ENCODE measurements around the gene C20orf144. TPM values are rescaled to one million over a fixed set of nuclear protein-coding genes. Genes with fewer than 3 reads are reported as not detected.

C20orf144 gene
- total and polyA plus RNA-seq, 2 experiments from 2014 or later = 0.26 to 0.66 TPM

GRCh38 chr20:33659341-33660034, 2.6 kb upstream of the C20orf144 start (continued):
- TF ChIP-seq, protein P1, sequence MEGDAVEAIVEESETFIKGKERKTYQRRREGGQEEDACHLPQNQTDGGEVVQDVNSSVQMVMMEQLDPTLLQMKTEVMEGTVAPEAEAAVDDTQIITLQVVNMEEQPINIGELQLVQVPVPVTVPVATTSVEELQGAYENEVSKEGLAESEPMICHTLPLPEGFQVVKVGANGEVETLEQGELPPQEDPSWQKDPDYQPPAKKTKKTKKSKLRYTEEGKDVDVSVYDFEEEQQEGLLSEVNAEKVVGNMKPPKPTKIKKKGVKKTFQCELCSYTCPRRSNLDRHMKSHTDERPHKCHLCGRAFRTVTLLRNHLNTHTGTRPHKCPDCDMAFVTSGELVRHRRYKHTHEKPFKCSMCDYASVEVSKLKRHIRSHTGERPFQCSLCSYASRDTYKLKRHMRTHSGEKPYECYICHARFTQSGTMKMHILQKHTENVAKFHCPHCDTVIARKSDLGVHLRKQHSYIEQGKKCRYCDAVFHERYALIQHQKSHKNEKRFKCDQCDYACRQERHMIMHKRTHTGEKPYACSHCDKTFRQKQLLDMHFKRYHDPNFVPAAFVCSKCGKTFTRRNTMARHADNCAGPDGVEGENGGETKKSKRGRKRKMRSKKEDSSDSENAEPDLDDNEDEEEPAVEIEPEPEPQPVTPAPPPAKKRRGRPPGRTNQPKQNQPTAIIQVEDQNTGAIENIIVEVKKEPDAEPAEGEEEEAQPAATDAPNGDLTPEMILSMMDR (conservative IDR thresholded peaks at IDR 0.05; ENCODE audit: low read depth in 2 of 2) = no peak
- TF ChIP-seq NANOG (IDR thresholded peaks at IDR 0.05; ENCODE audit: borderline replicate concordance) (no peak), ZNF331 (CRISPR knock-in tag; IDR thresholded peaks at IDR 0.05; ENCODE audit: low read depth) (no peak), EZH2phosphoT487 (IDR thresholded peaks at IDR 0.05; ENCODE audit: unreplicated experiment) (no peak)

GRCh38 chr20:33660035-33660684, 2.0 kb upstream of the C20orf144 start:
- Mint-ChIP-seq H3K4me3 (no peak overlapping the region), H3K27ac (no peak overlapping the region), H3K9me3 (no peaks in the 10 kb centered on the region)
- no peak for TF ChIP-seq EZH2 (IDR thresholded peaks at IDR 0.05; ENCODE audit: low read depth, unreplicated experiment)
- TF ChIP-seq REST (IDR thresholded peaks at IDR 0.05; ENCODE audit: unreplicated experiment) = no peak
- TF ChIP-seq POLR2AphosphoS5 (IDR thresholded peaks at IDR 0.05; ENCODE audit: low read depth) = no peak
- TF ChIP-seq, protein P1 (conservative IDR thresholded peaks at IDR 0.05; ENCODE audit: low read depth in 2 of 2) = no peak
- no peak for TF ChIP-seq EZH2phosphoT487 (IDR thresholded peaks at IDR 0.05; ENCODE audit: unreplicated experiment)
- TF ChIP-seq, protein P2, sequence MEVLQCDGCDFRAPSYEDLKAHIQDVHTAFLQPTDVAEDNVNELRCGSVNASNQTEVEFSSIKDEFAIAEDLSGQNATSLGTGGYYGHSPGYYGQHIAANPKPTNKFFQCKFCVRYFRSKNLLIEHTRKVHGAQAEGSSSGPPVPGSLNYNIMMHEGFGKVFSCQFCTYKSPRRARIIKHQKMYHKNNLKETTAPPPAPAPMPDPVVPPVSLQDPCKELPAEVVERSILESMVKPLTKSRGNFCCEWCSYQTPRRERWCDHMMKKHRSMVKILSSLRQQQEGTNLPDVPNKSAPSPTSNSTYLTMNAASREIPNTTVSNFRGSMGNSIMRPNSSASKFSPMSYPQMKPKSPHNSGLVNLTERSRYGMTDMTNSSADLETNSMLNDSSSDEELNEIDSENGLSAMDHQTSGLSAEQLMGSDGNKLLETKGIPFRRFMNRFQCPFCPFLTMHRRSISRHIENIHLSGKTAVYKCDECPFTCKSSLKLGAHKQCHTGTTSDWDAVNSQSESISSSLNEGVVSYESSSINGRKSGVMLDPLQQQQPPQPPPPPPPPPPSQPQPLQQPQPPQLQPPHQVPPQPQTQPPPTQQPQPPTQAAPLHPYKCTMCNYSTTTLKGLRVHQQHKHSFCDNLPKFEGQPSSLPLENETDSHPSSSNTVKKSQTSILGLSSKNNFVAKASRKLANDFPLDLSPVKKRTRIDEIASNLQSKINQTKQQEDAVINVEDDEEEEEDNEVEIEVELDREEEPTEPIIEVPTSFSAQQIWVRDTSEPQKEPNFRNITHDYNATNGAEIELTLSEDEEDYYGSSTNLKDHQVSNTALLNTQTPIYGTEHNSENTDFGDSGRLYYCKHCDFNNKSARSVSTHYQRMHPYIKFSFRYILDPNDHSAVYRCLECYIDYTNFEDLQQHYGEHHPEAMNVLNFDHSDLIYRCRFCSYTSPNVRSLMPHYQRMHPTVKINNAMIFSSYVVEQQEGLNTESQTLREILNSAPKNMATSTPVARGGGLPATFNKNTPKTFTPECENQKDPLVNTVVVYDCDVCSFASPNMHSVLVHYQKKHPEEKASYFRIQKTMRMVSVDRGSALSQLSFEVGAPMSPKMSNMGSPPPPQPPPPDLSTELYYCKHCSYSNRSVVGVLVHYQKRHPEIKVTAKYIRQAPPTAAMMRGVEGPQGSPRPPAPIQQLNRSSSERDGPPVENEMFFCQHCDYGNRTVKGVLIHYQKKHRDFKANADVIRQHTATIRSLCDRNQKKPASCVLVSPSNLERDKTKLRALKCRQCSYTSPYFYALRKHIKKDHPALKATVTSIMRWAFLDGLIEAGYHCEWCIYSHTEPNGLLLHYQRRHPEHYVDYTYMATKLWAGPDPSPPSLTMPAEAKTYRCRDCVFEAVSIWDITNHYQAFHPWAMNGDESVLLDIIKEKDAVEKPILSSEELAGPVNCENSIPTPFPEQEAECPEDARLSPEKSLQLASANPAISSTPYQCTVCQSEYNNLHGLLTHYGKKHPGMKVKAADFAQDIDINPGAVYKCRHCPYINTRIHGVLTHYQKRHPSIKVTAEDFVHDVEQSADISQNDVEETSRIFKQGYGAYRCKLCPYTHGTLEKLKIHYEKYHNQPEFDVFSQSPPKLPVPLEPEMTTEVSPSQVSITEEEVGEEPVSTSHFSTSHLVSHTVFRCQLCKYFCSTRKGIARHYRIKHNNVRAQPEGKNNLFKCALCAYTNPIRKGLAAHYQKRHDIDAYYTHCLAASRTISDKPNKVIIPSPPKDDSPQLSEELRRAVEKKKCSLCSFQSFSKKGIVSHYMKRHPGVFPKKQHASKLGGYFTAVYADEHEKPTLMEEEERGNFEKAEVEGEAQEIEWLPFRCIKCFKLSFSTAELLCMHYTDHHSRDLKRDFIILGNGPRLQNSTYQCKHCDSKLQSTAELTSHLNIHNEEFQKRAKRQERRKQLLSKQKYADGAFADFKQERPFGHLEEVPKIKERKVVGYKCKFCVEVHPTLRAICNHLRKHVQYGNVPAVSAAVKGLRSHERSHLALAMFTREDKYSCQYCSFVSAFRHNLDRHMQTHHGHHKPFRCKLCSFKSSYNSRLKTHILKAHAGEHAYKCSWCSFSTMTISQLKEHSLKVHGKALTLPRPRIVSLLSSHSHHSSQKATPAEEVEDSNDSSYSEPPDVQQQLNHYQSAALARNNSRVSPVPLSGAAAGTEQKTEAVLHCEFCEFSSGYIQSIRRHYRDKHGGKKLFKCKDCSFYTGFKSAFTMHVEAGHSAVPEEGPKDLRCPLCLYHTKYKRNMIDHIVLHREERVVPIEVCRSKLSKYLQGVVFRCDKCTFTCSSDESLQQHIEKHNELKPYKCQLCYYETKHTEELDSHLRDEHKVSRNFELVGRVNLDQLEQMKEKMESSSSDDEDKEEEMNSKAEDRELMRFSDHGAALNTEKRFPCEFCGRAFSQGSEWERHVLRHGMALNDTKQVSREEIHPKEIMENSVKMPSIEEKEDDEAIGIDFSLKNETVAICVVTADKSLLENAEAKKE (CRISPR knock-in tag; IDR thresholded peaks at IDR 0.05) = no peak

More at GRCh38 chr20:33660035-33660684, 2.0 kb upstream of the C20orf144 start:
- Histone ChIP-seq H3K27me3 (ENCODE audit: insufficient read depth) (0 out of 2 replicates have a peak, but pooled peaks cover 6% of the 10 kb centered on the region), H3K4me2 (no peak overlapping the region), H3K79me2 (replicated peaks; ENCODE audit: insufficient read depth) (no peaks in the 10 kb centered on the region), H3K4me3 (no peak overlapping the region), H3K36me3 (ENCODE audit: insufficient read depth) (no peaks in the 10 kb centered on the region), H4K20me1 (replicated peaks; ENCODE audit: insufficient read depth) (no peaks in the 10 kb centered on the region; the same call in 1 of the 2 replicates), H3F3A (replicated peaks; ENCODE audit: low read depth) (0 out of 2 replicates have a peak, but pooled peaks cover 3% of the 10 kb centered on the region), H2AFZ (no peak overlapping the region), H3K27ac (ENCODE audit: low read depth) (no peak overlapping the region), H3K9me2 (ENCODE audit: insufficient read depth) (no peaks in the 10 kb centered on the region), H3K4me1 (ENCODE audit: insufficient read depth) (peaks cover 3% of the 10 kb centered on the region; the same call in 1 of the 2 replicates)
- ATAC-seq = no peak
- Mint-ChIP-seq H3K4me1 (peaks cover 14% of the 10 kb centered on the region), H3K27me3 (ENCODE audit: insufficient read depth, low read depth, poor library complexity) (peaks cover 20% of the 10 kb centered on the region), H3K36me3 (ENCODE audit: low read depth) (no peaks in the 10 kb centered on the region; the same call in 2 of the 3 replicates)
- no peak for DNase-seq (ENCODE audit: low spot score)
